NCI-H1694 treated with DMSO at 0.1 percent for 48 hours (cell line): Measurements from ENCODE around the gene POU2AF3.

Experiments used
- DNase-seq: peaks from one replicate; lab custom pipeline; 2025; lab: John Stamatoyannopoulos, UW

The POU2AF3 gene

DNA sequence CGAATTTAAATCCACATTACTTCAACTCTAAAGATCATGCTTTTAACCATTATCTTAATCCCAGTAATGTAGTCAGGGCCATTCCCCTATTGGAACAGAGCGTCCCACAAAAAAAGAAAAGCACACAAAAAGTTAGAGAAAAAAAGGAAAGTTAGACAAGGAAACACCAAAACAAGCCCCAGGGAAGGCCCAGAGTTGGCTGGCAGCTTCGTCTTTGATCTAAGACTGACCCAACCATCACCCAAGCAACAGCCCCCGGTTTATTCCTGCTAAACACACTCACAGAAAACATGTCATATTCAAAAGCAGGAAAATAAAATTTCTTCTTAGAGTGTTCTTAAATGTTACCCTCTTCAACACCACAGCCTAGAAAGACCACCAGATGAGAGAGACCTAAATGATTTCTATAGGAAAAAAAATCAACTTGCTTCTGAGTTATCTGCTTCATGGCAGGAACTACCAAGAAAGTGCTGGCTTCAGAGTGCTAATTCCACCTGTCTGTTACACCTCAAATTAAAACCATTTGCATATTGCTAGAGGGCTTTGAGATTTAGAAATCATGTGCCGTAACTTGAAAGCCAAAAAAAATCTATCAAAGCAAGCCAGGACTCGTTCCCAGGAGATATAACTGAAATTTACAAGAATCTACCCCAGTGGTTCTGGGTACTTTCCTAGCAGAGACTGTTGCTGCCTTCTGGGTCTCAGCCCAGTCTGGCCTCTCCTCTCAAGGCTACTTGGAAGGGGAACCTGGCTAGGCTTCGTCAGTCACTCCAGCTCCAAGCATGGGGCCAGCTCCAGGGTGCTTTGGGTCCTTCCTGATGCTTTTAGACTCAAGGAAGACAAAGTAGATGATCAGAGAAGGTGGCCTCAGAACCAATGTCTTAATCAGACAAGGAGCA lies 31.2 kb downstream of the POU2AF3 start:
- no peak for DNase-seq

DNA sequence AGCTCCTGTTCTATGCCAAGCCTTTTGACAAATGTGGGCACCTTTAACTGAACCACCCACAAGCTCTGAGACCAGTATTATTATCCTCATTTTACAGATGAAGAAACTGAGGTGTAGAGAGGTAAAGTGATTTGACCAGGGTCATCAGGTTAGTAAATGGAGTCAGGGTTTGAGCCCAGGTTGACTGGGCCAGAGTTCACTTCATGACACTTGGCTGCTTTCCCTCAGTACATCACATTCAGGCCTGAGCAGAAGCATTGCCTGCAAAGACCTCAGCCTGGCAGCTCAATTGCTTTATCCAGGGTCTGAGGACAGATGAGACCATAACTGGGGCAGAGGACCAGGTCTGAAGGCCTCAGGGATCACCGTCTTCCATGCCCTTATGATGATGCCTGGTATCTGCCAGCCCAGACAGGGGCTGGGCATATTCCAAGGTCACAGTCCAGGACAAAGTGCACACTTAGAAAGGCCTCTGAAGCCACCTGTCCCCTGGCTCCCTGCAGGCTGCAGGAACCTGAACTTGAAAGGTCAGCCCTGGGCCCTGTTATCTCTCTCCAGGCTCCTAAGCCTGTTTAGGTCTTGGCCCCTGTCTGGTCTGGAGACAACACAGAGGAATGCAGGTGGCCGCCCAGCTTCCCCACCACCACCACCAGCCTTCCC lies 32.0 kb downstream of the POU2AF3 start:
- no peak for DNase-seq

- no peak for DNase-seq
These were observed 33.5 kb downstream of the POU2AF3 start for GRCh38 chr11:111331711-111332479.

- DNase-seq = no peak
These were observed 36.5 kb downstream of the POU2AF3 start for GRCh38 chr11:111334532-111335502.

DNA sequence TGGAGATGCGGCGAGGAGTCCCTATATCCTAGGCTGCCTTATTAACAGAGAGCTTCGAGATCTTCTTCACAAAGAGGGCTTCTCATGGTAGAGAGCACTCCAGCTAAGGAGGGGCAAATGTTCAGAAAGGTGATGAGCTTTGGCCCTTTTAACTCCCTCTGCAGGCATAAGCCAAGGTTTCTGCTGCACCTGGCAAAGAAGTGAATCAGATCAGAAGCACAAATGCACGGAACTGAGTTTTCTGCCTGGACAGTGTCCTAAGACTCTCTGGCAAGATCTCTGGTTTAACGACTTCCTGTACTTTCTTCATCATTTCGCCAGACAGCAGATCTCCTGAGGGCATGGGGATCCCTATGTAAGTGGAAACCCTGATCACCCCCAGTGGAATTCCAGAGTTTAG lies 37.2 kb downstream of the POU2AF3 start:
- DNase-seq = no peak

DNA sequence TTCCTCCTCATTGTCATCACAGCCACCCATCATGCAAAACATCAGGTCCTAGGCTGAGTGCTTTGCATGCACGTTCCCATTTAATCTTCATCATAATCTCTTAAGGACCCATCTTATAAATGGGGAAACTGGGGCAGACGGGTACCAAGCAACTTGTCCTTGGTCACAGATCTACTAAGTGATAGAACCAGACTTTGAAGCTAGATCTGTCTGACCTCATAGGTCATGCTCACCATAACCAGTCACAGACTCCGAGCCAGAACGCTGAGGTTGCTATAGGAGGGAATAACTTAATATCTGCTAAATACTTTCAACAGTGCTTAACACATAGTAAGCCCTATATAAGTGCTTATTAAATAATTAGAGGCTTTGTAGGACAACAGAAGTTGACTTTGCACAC lies 37.7 kb downstream of the POU2AF3 start:
- DNase-seq = no peak

DNA sequence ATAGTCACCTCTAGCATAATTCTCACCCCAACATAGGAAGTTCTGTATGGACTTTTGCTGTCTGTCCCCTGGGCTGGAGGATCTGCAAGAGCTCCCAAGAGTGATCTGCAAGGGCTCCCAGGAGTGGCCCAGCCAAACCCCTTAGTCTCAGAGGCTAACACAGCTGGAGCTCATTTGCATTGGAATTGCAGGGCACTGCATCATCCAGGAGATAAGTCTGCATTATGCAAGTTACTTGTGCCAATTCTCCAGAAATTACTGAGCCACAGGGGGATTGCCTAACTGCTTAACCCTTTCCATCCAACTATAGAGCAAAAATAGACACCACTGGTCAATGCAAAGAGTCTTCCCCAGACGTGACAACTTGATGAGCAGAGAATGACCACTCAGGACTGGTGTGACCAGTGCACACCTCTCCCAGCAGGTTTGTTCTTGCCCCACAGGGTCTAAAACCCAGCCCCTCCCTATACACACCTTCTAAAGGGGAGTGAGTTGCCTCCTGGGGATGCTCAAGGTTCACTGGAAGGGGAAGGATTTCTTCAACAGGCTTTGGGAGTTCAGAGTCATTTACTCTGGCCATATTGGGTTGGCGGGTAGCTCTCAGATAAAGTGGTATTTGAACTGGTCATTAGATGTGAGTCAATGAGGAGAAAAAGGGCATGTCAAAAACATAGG lies 38.4 kb downstream of the POU2AF3 start:
- DNase-seq = no peak

DNA sequence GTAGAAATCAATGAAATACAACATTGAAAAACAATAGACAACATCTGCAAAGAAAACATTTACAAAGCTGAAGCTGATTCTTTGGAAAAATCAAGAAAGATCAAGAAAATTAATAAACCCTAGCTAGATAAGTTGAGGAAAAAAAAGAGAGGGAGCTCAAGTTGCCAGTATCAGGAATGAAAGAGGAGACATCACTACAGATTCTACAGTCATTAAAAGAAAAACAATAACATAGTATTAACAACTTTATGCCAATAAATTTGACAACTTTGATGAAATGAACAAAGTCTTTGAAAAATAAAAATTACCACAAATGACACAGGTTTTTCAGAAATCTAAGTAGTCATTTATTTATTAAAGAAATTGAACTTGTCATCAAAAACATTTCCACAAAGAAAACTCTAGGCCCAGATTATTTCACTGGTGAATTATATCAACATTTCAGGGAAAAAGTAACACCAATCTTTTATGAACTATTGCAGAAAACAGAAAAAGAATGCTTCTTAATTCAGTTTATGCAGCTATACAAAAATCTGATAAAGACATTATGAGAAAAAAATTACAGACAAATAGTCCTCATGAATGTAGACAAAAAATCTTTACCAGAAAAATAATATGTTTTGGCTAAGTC lies 41.5 kb downstream of the POU2AF3 start:
- no peak for DNase-seq

GRCh38 chr11:111342329-111342728 lies 44.0 kb downstream of the POU2AF3 start:
- DNase-seq = no peak

DNA sequence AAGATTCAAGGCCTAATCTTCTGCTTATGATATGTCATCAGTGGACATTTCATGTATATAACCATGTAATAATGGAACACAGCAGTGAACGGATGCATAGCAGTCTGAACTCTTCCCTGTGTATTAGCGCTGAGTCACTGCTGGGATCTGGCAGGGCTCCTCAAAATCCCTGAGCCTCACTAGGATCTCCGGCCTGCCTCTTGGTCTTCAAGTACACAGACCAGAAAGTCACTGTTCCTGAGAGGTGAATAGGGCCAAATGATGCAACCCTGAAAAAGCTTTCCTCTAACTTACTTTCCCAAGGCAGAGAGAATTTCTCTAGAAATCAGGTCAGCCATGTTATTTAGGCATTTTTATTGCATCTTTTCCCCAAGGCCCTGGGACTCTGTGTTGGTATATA lies 45.7 kb downstream of the POU2AF3 start:
- no peak for DNase-seq

- no peak for DNase-seq
These were observed 48.8 kb downstream of the POU2AF3 start for GRCh38 chr11:111347002-111347722.

DNA sequence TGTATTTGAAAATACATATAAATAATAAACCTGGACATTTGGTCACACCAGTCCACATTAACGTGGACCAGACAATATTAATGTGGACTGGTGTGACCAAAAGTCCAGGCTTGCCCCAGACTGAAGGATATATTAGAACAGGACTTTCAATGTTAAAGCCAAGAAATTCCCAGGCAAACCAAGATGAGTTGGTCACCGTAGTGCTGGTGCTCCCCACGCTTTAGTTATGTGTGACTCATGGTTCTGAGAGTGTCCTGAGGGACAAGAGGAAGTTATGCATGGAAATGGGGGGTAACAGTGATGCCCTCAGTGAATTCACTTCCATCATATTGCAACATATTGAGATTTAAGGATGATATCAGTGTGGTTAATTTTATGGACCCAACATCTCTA lies 49.4 kb downstream of the POU2AF3 start:
- no peak for DNase-seq

DNA sequence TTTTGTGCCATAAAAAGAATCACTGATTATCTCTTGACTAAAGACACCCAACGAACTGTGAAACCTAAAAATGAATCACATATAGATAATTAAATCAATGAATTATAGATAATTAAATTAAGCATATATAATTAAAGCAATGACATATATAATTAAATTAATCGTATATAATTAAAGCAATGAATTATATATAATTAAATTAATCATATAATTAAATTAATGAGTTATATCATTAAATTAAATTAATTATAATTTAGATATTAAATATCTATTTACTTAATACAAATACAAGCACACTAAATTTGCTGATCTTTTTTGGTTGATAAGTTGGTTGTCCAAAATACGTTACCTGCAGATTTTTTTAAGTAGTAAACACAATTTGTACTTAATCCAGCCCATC lies 49.8 kb downstream of the POU2AF3 start:
- DNase-seq = no peak

DNA sequence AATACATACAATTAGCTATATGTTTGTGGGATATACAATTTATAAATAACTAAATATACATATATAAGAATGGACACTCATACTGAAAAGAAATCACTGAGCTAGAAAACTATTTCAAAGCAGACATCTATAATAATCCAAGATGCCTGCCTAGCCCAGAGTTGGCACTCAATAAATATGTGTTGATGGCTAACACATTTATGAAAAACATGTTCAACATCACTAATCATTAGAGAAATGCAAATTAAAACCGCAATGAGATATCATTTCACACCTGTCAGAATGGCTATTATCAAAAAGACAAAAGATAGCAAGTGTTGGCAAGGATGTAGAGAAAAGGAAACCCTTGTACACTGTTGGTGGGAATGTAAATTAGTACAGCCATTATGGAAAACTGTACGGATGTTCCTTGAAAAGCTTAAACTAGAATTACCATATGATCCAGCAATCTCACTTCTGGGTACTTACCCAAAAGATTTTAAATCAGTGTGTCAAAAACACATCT lies 50.9 kb downstream of the POU2AF3 start:
- no peak for DNase-seq

- DNase-seq = no peak
These were observed 52.5 kb downstream of the POU2AF3 start for GRCh38 chr11:111350811-111351210.

GRCh38 chr11:111351374-111352055 lies 53.2 kb downstream of the POU2AF3 start:
- DNase-seq = no peak

DNA sequence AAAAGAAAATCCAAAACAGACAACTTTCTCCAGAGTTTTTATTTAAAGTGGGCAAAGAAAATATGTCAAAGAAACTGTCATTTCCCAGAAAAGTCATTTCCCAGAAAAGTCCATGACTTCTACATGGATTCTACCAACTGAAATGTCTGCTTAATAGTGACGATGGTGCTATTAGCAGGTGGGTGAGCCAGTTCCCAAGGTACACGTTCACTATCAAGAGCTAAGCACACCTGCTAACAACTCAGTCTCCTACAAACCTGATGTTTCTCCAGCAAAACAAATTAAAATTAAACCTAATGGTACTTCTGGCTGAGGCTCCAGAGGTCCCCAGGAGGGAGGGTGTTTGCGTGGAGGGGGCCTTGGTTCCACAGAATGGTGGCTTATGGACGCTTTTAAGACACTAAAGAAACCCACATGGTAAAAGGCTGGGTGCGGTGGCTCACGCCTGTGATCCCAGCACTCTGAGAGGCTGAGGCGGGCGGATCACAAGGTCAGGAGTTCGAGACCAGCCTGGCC lies 53.9 kb downstream of the POU2AF3 start:
- no peak for DNase-seq

GRCh38 chr11:111352935-111353710 lies 54.8 kb downstream of the POU2AF3 start:
- DNase-seq = no peak
